ENCODE results near the gene PRR14L.
A peak's percentile ranks its signal among the peaks of the same experiment; 100 is the strongest.
"Not testable (repeated sequence)": the region's sequence is repeated elsewhere in the genome, so short reads cannot be mapped to it uniquely, and the experiment has no call there.

Gene PRR14L

DNA sequence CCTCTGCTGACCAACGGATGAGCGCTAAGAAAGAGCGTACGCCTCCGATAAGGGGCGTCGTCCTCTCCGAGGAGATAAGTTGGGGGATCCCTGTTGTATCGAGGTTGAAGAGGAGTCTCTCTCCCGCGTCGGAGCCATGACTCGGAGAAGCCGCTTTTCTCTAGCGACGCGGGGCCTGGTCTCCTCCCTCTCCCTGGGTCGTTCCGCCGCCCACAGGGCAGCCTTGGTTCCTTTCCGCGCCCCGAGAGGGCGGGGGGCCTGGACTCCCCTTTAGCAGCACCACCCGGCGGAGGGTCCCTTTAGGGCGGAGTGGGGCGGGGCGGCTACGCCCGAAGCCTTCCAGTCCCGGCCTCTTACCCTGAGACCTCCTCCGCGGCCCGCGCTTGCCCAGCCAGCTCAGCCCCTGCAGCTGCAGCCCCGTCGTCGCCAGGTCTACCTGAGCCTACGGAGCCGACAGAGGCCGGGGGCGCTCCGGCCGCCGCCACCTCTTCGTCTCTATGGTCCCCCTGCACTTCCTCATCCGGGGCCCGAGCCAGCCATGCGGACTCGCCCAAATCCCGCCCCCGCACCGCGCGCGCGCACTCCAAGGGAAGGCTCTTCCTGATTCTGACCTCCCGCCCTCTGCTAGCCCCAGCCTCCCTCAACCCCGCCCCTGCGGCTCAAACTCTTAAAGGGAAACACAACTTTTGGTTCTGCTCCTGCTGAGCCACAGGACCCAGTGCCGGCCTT lies at the start of gene PRR14L:
Gene PRR14L (minus strand): TSS at position 497 of the 729 bp plus-strand sequence. CDS start 11,272 bp downstream, outside the sequence.
- Mint-ChIP-seq H3K27me3 (ENCODE audit: low read depth) (no peaks in the 10 kb centered on the region), H3K4me1 (ENCODE audit: low read depth) (peaks cover 46% of the 10 kb centered on the region), H3K9me3 (no peaks in the 10 kb centered on the region), H3K36me3 (ENCODE audit: low read depth) (peaks cover 14% of the 10 kb centered on the region), H3K27ac (peak within 1 kb of the TSS; percentile 97), H3K4me3 (peak within 1 kb of the TSS; percentile 91)
- DNase-seq (ENCODE audit: low spot score): peak; percentile 99

DNA sequence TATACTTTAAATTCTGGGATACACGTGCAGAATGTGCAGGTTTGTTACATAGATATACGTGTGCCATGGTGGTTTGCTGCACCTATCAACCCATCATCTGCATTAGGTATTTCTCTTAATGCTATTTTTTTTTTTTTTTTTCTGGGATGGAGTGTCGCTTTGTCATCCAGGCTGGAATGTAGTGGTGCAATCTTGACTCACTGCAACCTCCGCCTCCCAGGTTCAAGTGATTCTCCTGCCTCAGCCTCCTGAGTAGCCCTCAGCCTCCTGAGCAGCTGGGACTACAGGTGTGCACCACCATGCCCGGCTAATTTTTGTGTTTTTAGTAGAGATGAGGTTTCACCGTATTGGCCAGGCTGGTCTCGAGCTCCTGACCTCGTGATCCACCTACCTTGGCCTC lies 49.4 kb upstream of the PRR14L start:
- H3K4me1 Mint-ChIP-seq (ENCODE audit: low read depth); H3K4me3 Mint-ChIP-seq; H3K9me3 Mint-ChIP-seq; H3K27me3 Mint-ChIP-seq (ENCODE audit: low read depth); H3K27ac Mint-ChIP-seq; DNase-seq (ENCODE audit: low spot score): not testable (repeated sequence)
- peaks cover 35% of the 10 kb centered on the region for H3K36me3 Mint-ChIP-seq (ENCODE audit: low read depth)

DNA sequence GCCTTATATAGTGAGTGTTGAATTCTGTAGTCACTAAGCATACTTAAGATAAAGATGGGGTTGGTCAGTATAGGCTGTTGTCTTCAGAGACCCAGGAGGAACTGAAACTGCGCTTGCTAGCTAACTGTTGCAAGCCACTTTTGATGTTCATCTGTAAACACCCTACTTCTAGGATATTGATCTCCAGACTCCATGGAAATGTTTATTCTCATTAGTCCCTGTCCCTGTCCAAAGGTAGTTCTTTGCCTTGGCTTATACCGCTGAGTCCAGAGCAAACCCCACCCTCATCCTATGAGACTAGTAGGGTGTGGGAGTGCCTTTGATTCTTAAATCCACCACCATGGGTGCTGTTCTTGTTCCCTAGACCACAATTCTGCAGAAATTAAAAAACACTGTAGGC lies 40.3 kb upstream of the PRR14L start:
- H3K4me1 Mint-ChIP-seq (ENCODE audit: low read depth): peaks cover 7% of the 10 kb centered on the region
- H3K4me3 Mint-ChIP-seq: no peak overlapping the region
- H3K9me3 Mint-ChIP-seq: no peaks in the 10 kb centered on the region
- H3K27ac Mint-ChIP-seq: no peak overlapping the region
- H3K27me3 Mint-ChIP-seq (ENCODE audit: low read depth): no peaks in the 10 kb centered on the region
- peaks cover 14% of the 10 kb centered on the region for H3K36me3 Mint-ChIP-seq (ENCODE audit: low read depth)
- no peak for DNase-seq (ENCODE audit: low spot score)

DNA sequence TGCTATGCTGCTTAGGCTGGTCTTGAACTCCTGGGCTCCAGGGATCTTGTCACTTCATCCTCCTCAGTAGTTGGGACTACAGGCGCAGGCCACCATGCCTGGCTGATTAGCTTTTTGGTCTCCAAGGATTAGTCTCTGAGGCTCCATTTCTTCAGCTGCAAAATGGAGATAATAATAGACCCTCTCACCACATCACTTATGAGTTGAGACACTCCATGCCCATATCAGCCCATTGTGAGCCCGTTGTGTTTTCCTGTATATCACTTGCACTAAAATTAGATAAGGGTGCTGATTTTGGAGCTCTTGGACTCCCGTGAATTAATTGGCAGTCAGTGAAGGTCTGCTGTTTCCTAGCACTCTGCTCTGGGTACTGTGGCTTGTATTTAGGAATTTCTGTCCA lies 39.9 kb upstream of the PRR14L start:
- Mint-ChIP-seq H3K27me3 (ENCODE audit: low read depth) (no peaks in the 10 kb centered on the region), H3K4me3 (no peak overlapping the region), H3K9me3 (no peaks in the 10 kb centered on the region), H3K27ac (no peak overlapping the region), H3K4me1 (ENCODE audit: low read depth) (peaks cover 7% of the 10 kb centered on the region), H3K36me3 (ENCODE audit: low read depth) (peaks cover 19% of the 10 kb centered on the region)
- no peak for DNase-seq (ENCODE audit: low spot score)

DNA sequence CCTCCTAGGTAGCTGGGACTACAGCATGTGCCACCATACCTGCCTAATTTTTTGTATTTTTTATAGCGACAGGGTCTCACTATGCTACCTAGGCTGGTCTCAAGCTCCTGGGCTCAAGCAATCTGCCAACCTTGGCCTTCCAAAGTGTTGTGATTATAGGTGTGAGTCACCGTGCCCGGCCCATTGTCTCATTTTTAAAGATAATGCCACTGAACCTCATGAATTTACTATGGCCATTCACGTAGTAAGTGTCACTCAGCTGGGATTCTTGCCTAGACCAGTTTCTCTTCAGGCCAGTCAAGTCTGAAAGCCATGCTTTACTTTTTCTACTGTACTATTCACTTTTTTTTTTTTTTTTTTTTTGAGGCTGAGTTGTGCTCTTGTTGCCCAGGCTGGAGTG lies 26.3 kb upstream of the PRR14L start:
- Mint-ChIP-seq H3K27ac (no peak overlapping the region), H3K4me1 (ENCODE audit: low read depth) (no peaks in the 10 kb centered on the region), H3K9me3 (no peaks in the 10 kb centered on the region), H3K36me3 (ENCODE audit: low read depth) (peaks cover 25% of the 10 kb centered on the region), H3K4me3 (no peak overlapping the region), H3K27me3 (ENCODE audit: low read depth) (no peaks in the 10 kb centered on the region)
- no peak for DNase-seq (ENCODE audit: low spot score)

DNA sequence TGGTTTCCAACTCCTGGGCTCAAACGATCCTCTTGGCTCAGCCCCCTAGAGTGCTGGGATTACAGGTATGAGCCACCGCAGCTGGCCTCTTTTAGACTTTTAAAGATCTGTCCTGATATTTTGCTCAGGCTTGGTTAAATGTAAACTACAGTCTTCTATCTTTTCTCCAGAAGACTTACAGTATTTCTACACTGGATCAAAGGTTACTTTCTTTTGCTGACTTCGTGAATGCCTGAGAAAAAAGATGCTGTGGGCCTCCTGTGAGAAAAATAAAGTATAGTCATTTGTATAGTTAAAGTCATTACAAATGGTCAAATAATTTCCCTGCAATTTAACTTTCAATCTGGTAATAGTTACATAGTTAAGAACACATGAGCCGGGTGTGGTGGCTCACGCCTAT lies 23.5 kb upstream of the PRR14L start:
- H3K9me3 Mint-ChIP-seq: no peaks in the 10 kb centered on the region
- no peak overlapping the region for H3K27ac Mint-ChIP-seq
- no peaks in the 10 kb centered on the region for H3K27me3 Mint-ChIP-seq (ENCODE audit: low read depth)
- no peak overlapping the region for H3K4me3 Mint-ChIP-seq
- peaks cover 1% of the 10 kb centered on the region for H3K4me1 Mint-ChIP-seq (ENCODE audit: low read depth)
- H3K36me3 Mint-ChIP-seq (ENCODE audit: low read depth): peaks cover 11% of the 10 kb centered on the region
- no peak for DNase-seq (ENCODE audit: low spot score)

DNA sequence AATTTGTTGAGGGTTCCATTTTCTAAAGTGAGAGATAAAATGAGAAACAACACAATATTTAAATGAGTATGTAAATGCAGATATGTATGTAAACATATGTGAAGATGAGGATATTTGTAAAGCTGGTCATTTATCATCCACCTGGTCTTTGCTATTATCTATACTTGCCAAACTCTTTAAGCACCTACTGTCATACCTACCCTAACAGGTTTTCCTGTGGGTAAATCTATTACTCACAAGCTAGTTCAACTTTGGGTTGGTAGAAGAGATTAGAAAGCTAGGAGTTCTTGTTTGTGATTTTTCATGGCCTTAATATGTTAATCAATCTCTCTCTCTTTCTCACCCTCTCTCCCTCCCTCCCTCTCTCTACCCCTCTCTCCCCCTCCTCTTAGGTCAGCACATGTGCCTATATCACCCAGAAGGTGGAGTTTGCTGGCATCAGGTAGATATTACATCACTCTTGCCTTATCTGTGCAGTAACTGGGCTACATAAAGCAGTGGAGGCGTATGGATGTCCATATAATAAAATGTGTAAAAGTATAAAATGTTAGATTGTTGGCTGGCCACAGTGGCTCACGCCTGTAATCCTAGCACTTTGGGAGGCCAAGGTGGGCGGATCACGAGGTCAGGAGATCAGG lies 18.6 kb upstream of the PRR14L start:
- Mint-ChIP-seq H3K27me3 (ENCODE audit: low read depth) (no peaks in the 10 kb centered on the region), H3K27ac (no peak overlapping the region), H3K36me3 (ENCODE audit: low read depth) (peaks cover 18% of the 10 kb centered on the region)

DNA sequence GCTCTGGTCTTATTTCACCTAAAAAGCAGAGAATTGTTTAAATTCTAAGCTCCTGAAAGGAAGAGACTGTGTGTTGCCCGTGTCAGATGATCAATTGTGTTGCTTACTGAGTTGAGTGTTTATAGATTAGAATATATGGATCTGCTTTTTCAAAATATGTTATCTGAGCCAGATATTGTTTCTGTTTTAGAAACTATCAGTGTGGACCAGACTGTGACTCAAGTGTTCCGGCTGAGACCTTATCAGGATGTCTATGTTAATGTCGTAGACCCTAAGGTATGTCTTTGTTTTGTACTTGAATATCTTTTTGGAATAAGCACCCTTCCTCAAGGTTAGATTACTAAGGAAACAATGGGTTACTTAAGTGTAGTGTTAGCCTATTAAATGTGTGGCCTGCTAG lies 14.9 kb upstream of the PRR14L start:
- H3K27ac Mint-ChIP-seq: no peak overlapping the region
- no peaks in the 10 kb centered on the region for H3K9me3 Mint-ChIP-seq
- no peak for DNase-seq (ENCODE audit: low spot score)
- no peaks in the 10 kb centered on the region for H3K27me3 Mint-ChIP-seq (ENCODE audit: low read depth)
- peaks cover 2% of the 10 kb centered on the region for H3K4me1 Mint-ChIP-seq (ENCODE audit: low read depth)
- H3K36me3 Mint-ChIP-seq (ENCODE audit: low read depth): peaks cover 28% of the 10 kb centered on the region
- no peak overlapping the region for H3K4me3 Mint-ChIP-seq

More for the DNA sequence above, 18.6 kb upstream of the PRR14L start:
- no peaks in the 10 kb centered on the region for H3K9me3 Mint-ChIP-seq
- peaks cover 2% of the 10 kb centered on the region for H3K4me1 Mint-ChIP-seq (ENCODE audit: low read depth)
- H3K4me3 Mint-ChIP-seq: no peak overlapping the region
- DNase-seq (ENCODE audit: low spot score): no peak

DNA sequence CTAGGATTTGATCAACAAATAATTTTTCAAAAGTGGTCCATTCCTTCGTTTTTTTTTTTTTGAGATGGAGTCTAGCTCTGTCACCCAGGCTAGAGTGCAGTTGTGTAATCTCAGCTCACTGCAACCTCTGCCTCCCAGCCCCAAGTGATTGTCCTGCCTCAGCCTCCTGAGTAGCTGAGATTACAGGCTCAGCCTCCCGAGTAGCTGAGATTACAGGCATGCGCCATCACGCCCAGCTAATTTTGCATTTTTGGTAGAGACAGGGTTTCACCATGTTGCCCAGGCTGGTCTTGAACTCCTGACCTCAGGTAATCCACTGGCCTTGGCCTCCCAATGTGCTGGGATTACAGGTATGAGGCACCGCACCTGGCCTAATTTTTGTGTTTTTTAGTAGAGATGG lies 8.9 kb upstream of the PRR14L start:
- H3K9me3 Mint-ChIP-seq; H3K36me3 Mint-ChIP-seq (ENCODE audit: low read depth); H3K27me3 Mint-ChIP-seq (ENCODE audit: low read depth); H3K4me3 Mint-ChIP-seq; H3K27ac Mint-ChIP-seq; DNase-seq (ENCODE audit: low spot score): not testable (repeated sequence)
- H3K4me1 Mint-ChIP-seq (ENCODE audit: low read depth): peaks cover 15% of the 10 kb centered on the region

DNA sequence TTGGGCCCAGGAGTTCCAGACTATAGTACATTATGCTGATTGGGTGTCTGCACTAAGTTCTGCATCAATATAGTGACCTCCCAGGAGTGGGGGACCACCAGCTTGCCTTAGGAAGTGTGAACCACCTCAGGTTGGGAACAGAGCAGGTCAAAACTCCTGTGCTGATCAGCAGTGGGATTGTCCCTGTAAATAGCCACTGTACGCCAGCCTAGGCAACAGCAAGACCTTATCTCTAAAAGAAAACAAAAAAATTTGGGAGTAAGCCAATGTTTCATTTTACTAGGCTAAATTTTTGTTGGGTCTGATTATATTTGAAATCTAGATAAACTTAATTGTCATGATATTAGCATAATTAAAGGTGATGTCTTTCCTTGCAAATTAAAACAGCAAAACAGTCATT lies 7.3 kb upstream of the PRR14L start:
- H3K4me1 Mint-ChIP-seq (ENCODE audit: low read depth): peaks cover 25% of the 10 kb centered on the region
- no peaks in the 10 kb centered on the region for H3K27me3 Mint-ChIP-seq (ENCODE audit: low read depth)
- H3K36me3 Mint-ChIP-seq (ENCODE audit: low read depth): peaks cover 9% of the 10 kb centered on the region
- H3K4me3 Mint-ChIP-seq: no peak overlapping the region
- no peak for DNase-seq (ENCODE audit: low spot score)
- no peaks in the 10 kb centered on the region for H3K9me3 Mint-ChIP-seq
- H3K27ac Mint-ChIP-seq: no peak overlapping the region

DNA sequence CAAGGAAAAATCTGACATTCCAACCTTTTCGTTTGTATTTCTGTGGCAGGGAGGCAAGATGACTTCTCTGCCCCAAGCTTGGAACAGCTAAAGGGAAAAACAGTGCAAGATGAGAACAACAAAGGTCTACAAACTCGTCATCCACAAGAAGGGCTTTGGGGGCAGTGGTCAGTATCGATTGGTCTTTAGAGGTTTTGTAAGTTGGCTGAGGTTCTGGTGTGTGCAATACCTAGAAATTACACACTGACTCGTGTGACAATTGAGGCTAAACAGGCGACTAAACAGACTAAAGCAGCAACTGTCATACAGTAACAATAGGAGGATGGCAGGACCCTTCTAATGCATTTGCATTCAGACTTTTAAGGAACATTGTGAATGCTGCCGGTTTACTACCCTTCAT lies 4.9 kb upstream of the PRR14L start:
- Mint-ChIP-seq H3K27ac (peak overlapping the region; percentile 98), H3K4me1 (ENCODE audit: low read depth) (peaks cover 34% of the 10 kb centered on the region), H3K27me3 (ENCODE audit: low read depth) (no peaks in the 10 kb centered on the region), H3K4me3 (peak overlapping the region; percentile 86), H3K36me3 (ENCODE audit: low read depth) (no peaks in the 10 kb centered on the region), H3K9me3 (no peaks in the 10 kb centered on the region)
- DNase-seq (ENCODE audit: low spot score): no peak

DNA sequence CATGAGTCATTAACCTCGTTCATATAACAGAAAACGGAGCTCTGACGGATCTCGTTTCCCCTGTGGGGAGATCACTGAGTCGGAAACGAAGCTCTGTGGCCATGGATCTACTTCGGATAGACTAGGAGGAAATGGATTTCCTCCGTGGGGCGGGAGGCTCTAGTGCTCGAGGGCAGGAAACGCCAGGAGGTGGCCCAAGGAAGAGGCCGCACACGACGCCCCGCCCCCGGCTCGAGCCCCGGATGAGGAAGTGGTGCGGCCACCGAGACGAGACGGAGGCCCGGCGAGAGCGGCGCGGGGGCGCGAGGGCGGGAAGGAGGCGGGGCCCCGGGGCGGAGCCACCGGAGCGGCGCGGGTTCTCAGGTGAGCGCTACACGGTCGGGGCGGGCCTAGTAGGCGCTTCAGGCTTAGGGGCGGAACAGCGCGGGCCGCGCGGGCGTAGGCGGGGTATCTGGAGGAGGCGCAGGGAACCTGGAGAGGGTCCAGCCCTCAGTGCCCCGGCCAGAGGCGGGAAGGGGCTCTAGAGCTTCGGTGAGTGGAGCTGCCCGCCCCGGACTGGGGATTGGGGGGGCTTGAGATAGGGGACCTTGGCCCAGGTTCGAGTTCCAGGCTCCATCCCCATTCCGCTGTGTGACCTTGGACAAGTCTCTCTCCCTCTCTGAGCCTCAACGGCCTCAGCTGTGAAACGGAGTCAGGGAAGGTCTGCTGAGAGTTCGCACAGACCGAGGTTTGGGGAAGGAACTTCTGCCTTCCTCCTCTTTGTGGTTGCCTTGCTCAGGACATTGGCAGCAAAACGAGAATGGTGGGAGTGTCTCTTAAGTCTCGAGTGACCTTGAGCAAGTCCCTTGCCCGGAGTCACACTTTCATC lies 3.9 kb upstream of the PRR14L start, which contains the start of gene DEPDC5:
Gene DEPDC5 (plus strand): TSS at position 386 of the 868 bp plus-strand sequence. CDS start 903 bp downstream, outside the sequence.
- H3K9me3 Mint-ChIP-seq: no peaks in the 10 kb centered on the region
- peak; percentile 98 for DNase-seq (ENCODE audit: low spot score)
- peak within 1 kb of the TSS; percentile 98 for H3K27ac Mint-ChIP-seq
- H3K27me3 Mint-ChIP-seq (ENCODE audit: low read depth): no peaks in the 10 kb centered on the region
- H3K36me3 Mint-ChIP-seq (ENCODE audit: low read depth): peaks cover 2% of the 10 kb centered on the region
- H3K4me1 Mint-ChIP-seq (ENCODE audit: low read depth): peaks cover 35% of the 10 kb centered on the region
- peak within 1 kb of the TSS; percentile 86 for H3K4me3 Mint-ChIP-seq

DNA sequence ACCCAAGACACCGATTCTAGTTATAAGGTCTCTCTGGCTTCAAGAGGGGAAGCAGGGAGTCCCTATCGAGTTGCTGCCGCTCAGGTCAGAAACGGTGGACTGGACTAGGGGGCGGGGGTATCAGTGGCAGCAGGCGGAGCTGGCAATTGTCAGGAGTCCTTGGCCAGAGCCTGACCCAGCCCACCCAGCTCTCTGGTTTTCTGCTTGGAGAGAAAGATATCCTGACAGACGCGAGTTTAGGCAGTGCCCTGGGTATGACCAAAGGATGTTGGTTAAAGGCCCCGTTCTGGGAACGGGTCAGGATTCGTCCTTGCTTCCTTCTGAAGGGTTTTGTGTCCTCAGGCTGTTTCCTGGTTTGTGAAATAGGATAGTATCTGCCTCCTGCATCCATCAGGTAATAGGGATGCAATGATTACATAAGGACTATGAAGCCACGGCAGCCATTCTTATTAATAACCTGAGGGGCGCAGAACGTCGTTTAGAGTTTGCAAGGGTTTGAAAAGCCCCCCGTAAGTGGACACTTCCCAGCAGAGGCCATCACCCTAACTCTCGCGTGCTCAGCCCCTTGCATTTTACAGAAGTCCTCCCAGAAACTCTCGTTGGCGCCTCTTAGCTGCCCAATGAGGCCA lies 3.2 kb upstream of the PRR14L start:
- H3K27me3 Mint-ChIP-seq (ENCODE audit: low read depth): no peaks in the 10 kb centered on the region
- peak overlapping the region; percentile 98 for H3K27ac Mint-ChIP-seq
- no peaks in the 10 kb centered on the region for H3K9me3 Mint-ChIP-seq
- no peak for DNase-seq (ENCODE audit: low spot score)
- H3K36me3 Mint-ChIP-seq (ENCODE audit: low read depth): peaks cover 4% of the 10 kb centered on the region
- H3K4me1 Mint-ChIP-seq (ENCODE audit: low read depth): peaks cover 42% of the 10 kb centered on the region
- H3K4me3 Mint-ChIP-seq: peak overlapping the region; percentile 86
